IPS-20b (cell line): ENCODE data around the gene ANOS1.

Experiments used
- H3K27ac ChIP-seq: one replicate; pipeline ENCODE4 v1.5.1; 2013; ENCODE audit warnings: low read length
- H3K27me3 ChIP-seq: 2 replicates; pipeline ENCODE4 v1.6.1; 2013; ENCODE audit warnings: mild to moderate bottlenecking, low read length, inconsistent platforms; ENCODE audit not compliant: insufficient read depth
- H3K36me3 ChIP-seq: 2 replicates; pipeline ENCODE4 v1.6.1; 2013; ENCODE audit warnings: low read depth, mild to moderate bottlenecking, inconsistent platforms, low read length, moderate library complexity; ENCODE audit not compliant: insufficient read depth
- H3K4me1 ChIP-seq: 2 replicates; pipeline ENCODE4 v1.6.1; 2013; ENCODE audit warnings: mild to moderate bottlenecking, control low read depth, inconsistent platforms, low read length, moderate library complexity; ENCODE audit not compliant: insufficient read depth
- H3K4me3 ChIP-seq: 2 replicates; pipeline ENCODE4 v1.5.1; 2013; ENCODE audit warnings: mild to moderate bottlenecking, low read length, inconsistent platforms
- H3K9ac ChIP-seq: 2 replicates; pipeline ENCODE4 v1.6.1; 2013; ENCODE audit warnings: low read depth, mild to moderate bottlenecking, inconsistent platforms, low read length, moderate library complexity
- H3K9me3 ChIP-seq: 2 replicates; pipeline ENCODE4 v1.6.1; 2013; ENCODE audit warnings: mild to moderate bottlenecking, low read depth, low read length, inconsistent platforms; ENCODE audit not compliant: insufficient read depth

Gene ANOS1

DNA sequence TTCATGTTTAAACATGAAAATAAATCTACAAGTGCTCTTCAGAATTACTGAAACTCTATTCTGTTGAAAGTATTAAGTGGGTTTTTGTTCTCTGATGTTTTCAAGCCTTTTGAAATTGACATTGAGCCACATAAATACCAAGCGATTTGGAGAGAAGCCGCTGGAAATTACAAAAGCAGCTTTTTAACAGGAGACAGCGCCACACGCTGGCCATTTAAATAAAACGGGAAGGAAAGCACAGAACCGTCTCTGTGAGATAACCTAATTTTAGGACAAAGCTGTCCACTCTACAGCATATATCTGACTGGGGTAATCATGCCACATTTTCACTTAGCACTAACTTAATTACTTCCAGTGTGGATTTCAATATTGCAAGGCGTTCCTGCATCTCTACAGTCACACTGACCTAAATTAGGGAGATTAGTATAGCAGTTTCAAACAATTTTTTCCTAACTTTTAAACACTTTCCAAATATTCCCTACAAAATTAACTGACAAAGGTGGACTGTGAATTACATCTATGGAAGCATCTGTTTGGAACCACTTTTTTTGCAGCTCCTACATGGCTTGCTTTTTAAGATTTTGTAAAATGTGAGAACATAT lies 6.8 kb upstream of the ANOS1 start:
- Histone ChIP-seq H3K4me3 (no peak overlapping the region), H3K4me1 (no peaks in the 10 kb centered on the region), H3K27me3 (no peaks in the 10 kb centered on the region; the same call in 1 of the 2 replicates), H3K27ac (no peak overlapping the region), H3K36me3 (no peaks in the 10 kb centered on the region), H3K9me3 (no peaks in the 10 kb centered on the region), H3K9ac (no peak overlapping the region)

DNA sequence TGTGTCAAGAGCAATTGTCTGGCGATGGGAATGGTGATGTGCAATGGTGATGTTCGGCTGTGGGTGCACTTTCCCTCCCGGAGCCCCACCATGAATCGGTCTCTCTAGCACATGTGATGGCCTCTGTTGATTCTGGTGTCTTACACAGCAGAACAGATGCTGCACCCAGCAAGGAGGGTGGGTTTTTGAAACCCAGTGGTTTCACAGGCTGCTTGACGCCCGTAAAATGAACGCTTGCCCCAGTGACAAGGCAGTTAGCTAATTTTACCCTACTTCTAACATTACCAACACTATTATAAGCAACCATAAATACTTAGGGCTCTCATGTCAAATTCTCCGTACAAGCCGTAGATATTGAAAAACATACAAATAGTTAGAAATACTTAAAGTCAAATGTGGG lies 5.9 kb upstream of the ANOS1 start:
- peaks cover 8% of the 10 kb centered on the region for H3K27me3 ChIP-seq
- H3K9me3 ChIP-seq, result no peaks in the 10 kb centered on the region

DNA sequence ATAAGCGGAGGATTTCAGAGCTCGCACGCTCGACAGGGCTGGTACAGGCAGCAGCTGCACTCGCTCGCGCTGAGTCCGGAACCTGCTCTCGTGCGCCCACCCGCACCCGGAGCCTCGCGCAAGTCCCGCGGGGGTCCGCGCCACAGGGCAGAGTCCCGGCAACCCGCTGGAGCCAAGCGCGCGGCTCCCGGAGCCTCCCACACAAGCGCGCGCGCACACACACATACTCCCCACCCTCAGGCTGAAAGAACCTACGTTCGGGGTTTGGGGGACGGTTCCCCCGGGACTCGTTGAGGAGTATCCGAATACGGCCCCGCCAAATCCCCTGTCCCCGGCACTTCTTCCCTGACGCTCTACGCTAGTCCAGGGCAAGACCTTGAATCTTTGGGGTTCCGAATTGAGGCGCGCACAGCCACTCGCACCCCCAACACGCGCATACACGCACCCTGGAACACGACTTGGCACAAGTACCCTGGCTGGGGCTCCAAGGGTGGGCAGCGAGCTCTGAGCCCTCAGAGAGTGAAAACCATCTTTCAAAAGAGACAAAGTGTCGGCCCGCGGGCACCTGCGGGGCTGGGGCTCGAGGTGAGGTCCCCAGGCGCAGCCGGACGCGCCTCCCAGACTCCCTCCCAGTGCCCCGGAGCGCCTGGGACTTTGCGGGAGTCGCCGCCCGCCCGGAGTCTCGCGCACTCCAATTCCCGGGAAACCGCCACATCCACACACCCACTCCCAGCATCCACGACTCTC lies 952 bp downstream of the ANOS1 start:
- H3K4me1 ChIP-seq, result peaks cover 22% of the 10 kb centered on the region
- no peaks in the 10 kb centered on the region for H3K9me3 ChIP-seq
- H3K4me3 ChIP-seq, result peak overlapping the region; percentile 86
- H3K36me3 ChIP-seq, result peaks cover 13% of the 10 kb centered on the region; the same call in 1 of the 2 replicates
- peaks cover 42% of the 10 kb centered on the region for H3K27me3 ChIP-seq
- peak overlapping the region; percentile 82 for H3K9ac ChIP-seq
- no peak overlapping the region for H3K27ac ChIP-seq

More for the DNA sequence above, 5.9 kb upstream of the ANOS1 start:
- H3K9ac ChIP-seq, result no peak overlapping the region
- no peak overlapping the region for H3K4me3 ChIP-seq
- H3K36me3 ChIP-seq, result no peaks in the 10 kb centered on the region
- no peaks in the 10 kb centered on the region for H3K4me1 ChIP-seq
- H3K27ac ChIP-seq, result no peak overlapping the region

DNA sequence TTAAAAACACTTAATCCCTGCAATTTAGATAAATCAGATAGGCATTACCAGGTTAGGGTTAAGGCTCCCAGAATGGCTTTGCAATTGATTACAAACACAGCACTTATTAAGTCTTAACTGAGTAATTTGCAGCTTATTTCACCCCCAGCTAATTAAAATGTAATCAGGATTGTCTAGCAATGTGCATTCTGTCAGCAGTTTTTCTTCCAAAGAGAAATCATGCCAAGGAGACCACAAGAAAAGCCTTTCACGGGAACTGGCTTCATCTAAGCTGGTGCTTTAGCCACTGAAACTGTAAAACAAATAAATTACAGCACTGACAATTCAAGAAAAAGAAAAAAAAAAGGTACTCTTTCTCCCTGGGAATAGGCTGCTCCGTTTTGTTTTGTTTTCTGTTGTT lies 2.1 kb downstream of the ANOS1 start:
- Histone ChIP-seq H3K4me1 (peaks cover 26% of the 10 kb centered on the region), H3K4me3 (peak overlapping the region; percentile 86), H3K27me3 (peaks cover 42% of the 10 kb centered on the region), H3K9me3 (no peaks in the 10 kb centered on the region), H3K9ac (peak overlapping the region; percentile 51; the same call in 1 of the 2 replicates), H3K27ac (no peak overlapping the region), H3K36me3 (peaks cover 13% of the 10 kb centered on the region; the same call in 1 of the 2 replicates)

DNA sequence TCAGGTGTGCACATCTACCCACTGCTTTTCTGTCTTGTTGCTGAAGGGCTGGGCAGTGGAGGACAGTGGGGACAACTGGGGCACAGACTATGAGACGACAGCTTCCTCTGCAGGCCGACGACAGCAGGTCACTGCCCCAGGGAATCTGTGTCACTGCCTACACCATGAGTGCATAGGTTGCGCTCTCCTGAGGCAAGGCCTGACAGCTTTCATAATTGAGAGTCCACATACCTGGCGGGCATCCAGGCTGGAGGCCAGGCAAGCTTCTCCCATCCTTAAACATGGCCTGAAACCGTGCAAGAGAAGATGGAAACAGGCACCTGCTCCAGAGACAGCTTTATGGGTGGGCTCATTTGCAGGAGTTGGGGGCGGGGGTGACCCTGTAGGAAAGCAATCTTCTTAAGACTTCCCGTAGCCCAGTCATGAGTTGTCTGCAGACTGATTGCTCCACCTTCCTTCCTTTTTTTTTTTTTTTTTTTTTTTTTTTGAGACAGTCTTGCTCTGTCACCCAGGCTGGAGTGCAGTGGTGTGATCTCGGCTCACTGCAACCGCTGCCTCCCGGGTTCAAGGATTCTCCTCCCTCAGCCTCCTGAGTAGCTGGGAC lies 2.9 kb downstream of the ANOS1 start:
- peak overlapping the region; percentile 86; the same call in 1 of the 2 replicates for H3K4me3 ChIP-seq
- peaks cover 42% of the 10 kb centered on the region for H3K27me3 ChIP-seq
- peaks cover 31% of the 10 kb centered on the region for H3K4me1 ChIP-seq

DNA sequence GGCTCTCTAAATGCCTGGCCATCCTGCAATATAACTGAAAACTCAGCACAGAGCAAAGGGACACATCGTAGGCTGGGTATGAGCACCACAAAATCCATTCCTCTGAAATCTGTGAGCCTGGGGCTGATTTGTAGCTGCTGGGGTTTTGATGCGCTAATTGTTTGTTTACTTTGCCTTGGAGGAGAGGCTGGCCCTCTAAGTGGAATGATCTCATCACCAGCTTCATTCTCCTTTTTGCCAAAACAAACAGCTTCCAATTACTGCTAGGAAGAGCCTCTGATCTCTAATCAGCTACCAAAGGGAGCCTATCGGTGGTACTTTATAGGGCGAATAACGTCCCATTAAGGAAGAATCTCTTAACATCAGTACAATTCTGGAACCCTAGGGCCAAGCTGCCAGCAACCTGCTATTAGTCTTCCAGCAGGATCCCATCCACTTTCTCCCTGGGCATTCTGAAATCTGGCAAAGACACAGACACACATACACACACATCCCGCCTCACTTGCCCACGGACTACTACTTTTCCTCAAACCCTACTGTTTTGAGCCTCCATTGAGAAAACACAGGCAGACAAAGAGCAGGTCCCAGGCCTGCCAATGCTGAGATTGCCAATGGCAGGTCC lies 5.8 kb downstream of the ANOS1 start:
- H3K27me3 ChIP-seq, result peaks cover 28% of the 10 kb centered on the region
- H3K4me1 ChIP-seq, result peaks cover 41% of the 10 kb centered on the region
- no peaks in the 10 kb centered on the region for H3K9me3 ChIP-seq
- peak overlapping the region; percentile 10; the same call in 1 of the 2 replicates for H3K4me3 ChIP-seq
- H3K9ac ChIP-seq, result no peak overlapping the region
- peaks cover 13% of the 10 kb centered on the region; the same call in 1 of the 2 replicates for H3K36me3 ChIP-seq
- no peak overlapping the region for H3K27ac ChIP-seq

More for the DNA sequence above, 2.9 kb downstream of the ANOS1 start:
- Histone ChIP-seq H3K9me3 (no peaks in the 10 kb centered on the region), H3K9ac (no peak overlapping the region), H3K27ac (no peak overlapping the region), H3K36me3 (peaks cover 13% of the 10 kb centered on the region; the same call in 1 of the 2 replicates)

DNA sequence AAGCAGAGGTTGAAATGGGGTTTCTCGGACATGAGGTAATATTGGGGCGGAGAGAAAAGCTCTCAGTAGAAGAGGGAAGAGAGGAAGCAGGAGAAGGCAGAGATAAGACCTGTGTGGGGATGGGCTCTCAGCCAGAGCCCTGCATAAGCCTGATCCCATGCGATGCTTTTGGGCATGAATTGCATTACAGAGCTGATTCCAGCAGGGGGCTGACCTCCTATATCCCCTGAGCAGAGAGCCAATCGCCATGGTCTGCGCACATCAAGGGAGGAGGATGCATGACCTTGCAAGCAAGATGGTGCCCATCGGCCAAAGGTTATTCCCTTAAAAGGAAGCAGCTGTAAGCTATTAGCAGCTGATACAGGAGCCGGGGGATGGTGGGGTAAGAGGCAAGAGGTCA lies 7.6 kb downstream of the ANOS1 start:
- Histone ChIP-seq H3K9me3 (no peaks in the 10 kb centered on the region), H3K4me1 (peaks cover 41% of the 10 kb centered on the region), H3K4me3 (peak overlapping the region; percentile 37; the same call in 1 of the 2 replicates), H3K9ac (peak overlapping the region; percentile 53; the same call in 1 of the 2 replicates), H3K27ac (no peak overlapping the region), H3K36me3 (peaks cover 26% of the 10 kb centered on the region; the same call in 1 of the 2 replicates), H3K27me3 (peaks cover 18% of the 10 kb centered on the region; the same call in 1 of the 2 replicates)

DNA sequence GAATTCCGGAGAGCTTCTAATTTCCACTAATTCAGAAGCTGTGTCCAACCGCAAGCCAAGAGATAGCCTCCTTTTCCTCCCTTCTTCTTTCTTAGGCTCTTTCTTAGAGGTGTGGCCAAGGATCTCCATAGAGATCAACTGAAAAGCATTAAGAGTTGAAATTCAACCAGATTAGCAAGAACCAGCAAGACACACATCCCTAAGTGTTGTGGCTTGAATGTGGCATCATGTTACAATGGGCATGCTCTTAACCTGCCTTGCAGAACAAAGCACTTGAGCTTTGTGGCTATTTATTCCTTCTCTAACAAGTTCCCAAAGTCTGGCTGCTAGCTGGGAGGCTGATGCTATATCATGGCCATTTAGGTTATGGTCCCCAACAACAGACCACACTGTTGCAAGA lies 10.4 kb downstream of the ANOS1 start:
- Histone ChIP-seq H3K4me1 (peaks cover 27% of the 10 kb centered on the region), H3K9me3 (no peaks in the 10 kb centered on the region), H3K27me3 (no peaks in the 10 kb centered on the region; the same call in 1 of the 2 replicates), H3K36me3 (peaks cover 13% of the 10 kb centered on the region; the same call in 1 of the 2 replicates), H3K4me3 (peak overlapping the region; percentile 25; the same call in 1 of the 2 replicates), H3K9ac (no peak overlapping the region), H3K27ac (no peak overlapping the region)

DNA sequence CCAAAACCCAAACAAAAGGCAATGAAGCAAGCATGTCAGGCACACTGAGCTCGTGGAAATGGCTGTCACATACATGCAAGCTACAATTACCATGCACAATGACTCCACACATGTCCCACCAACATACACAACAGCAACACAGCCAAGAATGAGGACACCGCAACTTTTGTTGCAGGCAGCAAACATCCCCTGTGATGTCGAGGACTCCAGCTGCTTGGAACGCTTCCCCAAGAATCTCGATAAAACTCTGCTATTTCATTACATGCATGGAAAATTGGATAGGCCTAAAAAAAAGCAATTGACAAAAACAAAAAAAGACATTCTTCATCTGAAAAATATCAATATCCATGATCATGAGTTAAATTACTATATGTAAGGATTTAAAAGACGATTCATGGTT lies 11.8 kb downstream of the ANOS1 start:
- H3K4me3 ChIP-seq, result no peak overlapping the region

DNA sequence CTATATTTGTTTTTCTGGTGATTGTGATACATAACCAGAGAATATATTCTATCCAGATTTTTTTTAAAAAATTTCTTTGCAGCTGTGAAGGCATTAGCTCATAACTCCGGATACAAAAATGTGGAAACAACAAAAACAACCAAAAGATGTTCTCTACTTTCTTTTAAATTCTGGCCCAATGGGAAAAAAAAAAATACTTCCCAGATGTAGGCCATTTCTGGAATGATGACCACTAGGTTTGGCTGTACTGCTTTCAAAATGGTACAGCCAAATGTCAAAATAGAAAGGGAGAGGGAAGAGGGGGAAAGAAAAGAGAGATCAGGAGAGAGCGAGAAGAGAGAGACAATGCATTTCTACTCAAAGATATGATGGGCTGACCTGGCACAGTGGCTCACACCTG lies 14.6 kb downstream of the ANOS1 start:
- H3K9ac ChIP-seq, result no peak overlapping the region
- peaks cover 13% of the 10 kb centered on the region; the same call in 1 of the 2 replicates for H3K36me3 ChIP-seq
- H3K27ac ChIP-seq, result no peak overlapping the region
- H3K9me3 ChIP-seq, result no peaks in the 10 kb centered on the region
- no peaks in the 10 kb centered on the region for H3K27me3 ChIP-seq
- no peak overlapping the region for H3K4me3 ChIP-seq
- H3K4me1 ChIP-seq, result peaks cover 12% of the 10 kb centered on the region; the same call in 1 of the 2 replicates

More for the DNA sequence above, 11.8 kb downstream of the ANOS1 start:
- Histone ChIP-seq H3K36me3 (peaks cover 13% of the 10 kb centered on the region; the same call in 1 of the 2 replicates), H3K9me3 (no peaks in the 10 kb centered on the region), H3K9ac (no peak overlapping the region), H3K27me3 (no peaks in the 10 kb centered on the region), H3K27ac (no peak overlapping the region), H3K4me1 (peaks cover 21% of the 10 kb centered on the region; the same call in 1 of the 2 replicates)

DNA sequence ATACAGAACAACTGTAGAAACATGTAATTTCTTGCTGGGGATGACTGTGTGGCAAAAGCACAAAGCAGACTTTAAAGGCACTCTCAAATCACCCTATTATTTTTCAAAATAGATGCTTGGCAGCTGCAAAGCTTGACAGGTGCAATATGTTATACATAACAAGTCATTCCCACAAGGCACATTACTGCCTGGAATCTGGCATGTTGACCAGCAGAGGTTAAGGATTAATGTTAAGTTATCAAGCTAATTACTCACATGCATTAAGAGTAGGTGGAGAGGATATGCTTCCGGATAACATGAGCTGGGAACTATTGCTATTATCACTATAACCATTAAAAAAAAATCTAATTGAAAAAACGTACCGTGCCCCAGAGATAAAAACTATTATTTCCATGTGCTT lies 17.8 kb downstream of the ANOS1 start:
- H3K27me3 ChIP-seq, result no peaks in the 10 kb centered on the region
- peaks cover 4% of the 10 kb centered on the region; the same call in 1 of the 2 replicates for H3K4me1 ChIP-seq
- no peaks in the 10 kb centered on the region for H3K36me3 ChIP-seq
- H3K9me3 ChIP-seq, result no peaks in the 10 kb centered on the region
- no peak overlapping the region for H3K27ac ChIP-seq
- no peak overlapping the region for H3K9ac ChIP-seq
- H3K4me3 ChIP-seq, result no peak overlapping the region
